Fibroblast of lung (primary cell): ENCODE measurements around the gene FAF2. TPM values are rescaled to one million over a fixed set of nuclear protein-coding genes. Genes with fewer than 3 reads are reported as not detected.

ENCODE experiments used
- DNase-seq, 2 donors: peaks; one replicate each; pipeline versions ENCODE4 v3.0.0 to v3.0.0-alpha.2; 2010; ENCODE audit warnings: low read depth in 2 of 2
- H2AFZ ChIP-seq: 2 replicates; pipeline ENCODE4 v1.5.1; 2012; ENCODE audit warnings: low read length, control low read depth, inconsistent platforms
- H3K27ac ChIP-seq: 2 replicates; pipeline ENCODE4 v1.5.1; 2011; ENCODE audit warnings: low read length, control low read depth; ENCODE audit not compliant: insufficient read depth
- H3K27me3 ChIP-seq: 2 replicates; pipeline ENCODE4 v1.5.1; 2011; ENCODE audit warnings: mild to moderate bottlenecking, low read length; ENCODE audit not compliant: control insufficient read depth, insufficient read depth
- H3K36me3 ChIP-seq: 2 replicates; pipeline ENCODE4 v1.5.1; 2011; ENCODE audit warnings: low read length; ENCODE audit not compliant: control insufficient read depth, insufficient read depth
- H3K4me1 ChIP-seq: 2 replicates; pipeline ENCODE4 v1.5.1; 2011; ENCODE audit warnings: low read length; ENCODE audit not compliant: control insufficient read depth, insufficient read depth; ENCODE audit errors: extremely low read depth
- H3K4me2 ChIP-seq: 2 replicates; pipeline ENCODE4 v1.5.1; 2011; ENCODE audit warnings: low read length, control low read depth; ENCODE audit not compliant: insufficient read depth; ENCODE audit errors: extremely low read depth
- H3K4me3 ChIP-seq, 4 experiments: fragments of 200-600 bp in 1 of 4; sonication (generic) in 1 of 4; replicated peaks in 1 of 4; 2 replicates each; pipeline ENCODE4 v1.5.1; 2011 to 2016; ENCODE audit warnings: low read length in 4 of 4, low read depth in 3 of 4, mild to moderate bottlenecking in 3 of 4, control low read depth in 2 of 4, inconsistent platforms in 1 of 4, mixed read lengths in 1 of 4; ENCODE audit not compliant: insufficient read depth in 1 of 4; ENCODE audit errors: control extremely low read depth in 1 of 4
- H3K79me2 ChIP-seq: 2 replicates; pipeline ENCODE4 v1.5.1; 2012; ENCODE audit warnings: mild to moderate bottlenecking, low read length, inconsistent platforms; ENCODE audit not compliant: control insufficient read depth, insufficient read depth
- H3K9ac ChIP-seq: 2 replicates; pipeline ENCODE4 v1.5.1; 2011; ENCODE audit warnings: mild to moderate bottlenecking, low read length, control low read depth; ENCODE audit not compliant: insufficient read depth
- H3K9me3 ChIP-seq: 2 replicates; pipeline ENCODE4 v1.5.1; 2012; ENCODE audit warnings: low read depth, low read length; ENCODE audit not compliant: control insufficient read depth, insufficient read depth
- H4K20me1 ChIP-seq: 2 replicates; pipeline ENCODE4 v1.5.1; 2011; ENCODE audit warnings: low read length; ENCODE audit not compliant: control insufficient read depth, insufficient read depth; ENCODE audit errors: extremely low read depth
- EZH2 ChIP-seq: IDR thresholded peaks from 2 replicates; pipeline ENCODE4 v1.5.1; 2012; ENCODE audit warnings: low read length, control low read depth, mild to moderate bottlenecking; ENCODE audit errors: missing control alignments
- polyA plus RNA-seq, 2 donors: library from polyadenylated mRNA; depleted of rRNA in 1 of 2; stranded (reverse) in 1 of 2; unstranded in 1 of 2; fragments of >200 nt; gene quantifications; 2 replicates each; pipeline ENCODE4 v1.2.1, GENCODE V29; 2011 to 2012; ENCODE audit warnings: missing spikeins in 1 of 2
- total RNA-seq: library from RNA; depleted of rRNA; stranded (reverse); fragments of >200 nt; gene quantifications from 2 replicates; pipeline ENCODE4 v1.2.1, GENCODE V29; 2014
- TF ChIP-seq, protein P1 (sequence below), 2 donors: IDR thresholded peaks in 1 of 2; conservative IDR thresholded peaks in 1 of 2; 1 replicate in 1 of 2; 2 replicates in 1 of 2; pipeline ENCODE4 v1.5.1; 2011 to 2012; ENCODE audit warnings: low read length in 2 of 2, control low read depth in 1 of 2, inconsistent platforms in 1 of 2, low read depth in 1 of 2, mild to moderate bottlenecking in 1 of 2

FAF2 gene
- total and polyA plus RNA-seq, 2 donors (not counting 1 experiment from before 2014, with no cell fraction given) = 38.5 to 55.5 TPM

DNA sequence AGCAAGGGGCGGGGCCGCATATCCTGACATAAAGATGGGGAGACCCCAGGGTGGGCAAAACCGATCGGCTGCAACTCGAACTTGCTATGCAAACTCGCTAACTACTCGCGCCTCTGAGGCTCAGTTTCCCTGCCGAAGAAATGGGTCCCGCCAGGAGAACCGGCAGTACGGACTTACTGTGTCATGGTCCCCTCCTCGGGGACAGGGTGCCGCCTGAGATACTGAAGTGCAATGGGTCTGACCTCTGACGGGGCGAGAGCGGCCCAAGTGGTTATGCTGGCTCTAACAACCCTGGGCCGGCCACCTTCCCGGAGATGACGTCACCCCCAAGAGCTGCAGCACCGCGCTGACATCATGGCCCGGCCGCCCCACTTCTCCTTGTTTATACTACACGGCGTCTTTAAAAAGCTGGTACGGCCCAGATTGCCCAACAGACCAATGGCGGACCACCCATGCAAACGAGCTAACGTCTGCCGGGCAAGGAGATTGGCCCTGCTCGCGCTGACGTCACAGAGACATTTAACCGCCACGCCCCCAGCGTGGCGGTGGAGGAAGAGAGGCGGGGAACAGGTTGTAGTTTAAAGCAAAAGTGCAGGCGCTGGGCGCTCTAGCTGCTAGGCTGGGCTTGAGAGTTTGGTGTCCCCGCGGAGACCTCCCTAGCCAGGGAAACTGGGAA, 89.5 kb downstream of the FAF2 start:
- H3K9me3 ChIP-seq = no peaks in the 10 kb centered on the region
- no peaks in the 10 kb centered on the region for H4K20me1 ChIP-seq
- H3K27ac ChIP-seq = peak overlapping the region; percentile 94
- no peaks in the 10 kb centered on the region for H3K27me3 ChIP-seq
- peak overlapping the region; percentile 89 for H2AFZ ChIP-seq
- H3K79me2 ChIP-seq = peaks cover 17% of the 10 kb centered on the region
- no peaks in the 10 kb centered on the region for H3K36me3 ChIP-seq
- peak overlapping the region; percentile 72 to 91 (median 74) for H3K4me3 ChIP-seq
- TF ChIP-seq EZH2 = no peak
- TF ChIP-seq, protein P1, sequence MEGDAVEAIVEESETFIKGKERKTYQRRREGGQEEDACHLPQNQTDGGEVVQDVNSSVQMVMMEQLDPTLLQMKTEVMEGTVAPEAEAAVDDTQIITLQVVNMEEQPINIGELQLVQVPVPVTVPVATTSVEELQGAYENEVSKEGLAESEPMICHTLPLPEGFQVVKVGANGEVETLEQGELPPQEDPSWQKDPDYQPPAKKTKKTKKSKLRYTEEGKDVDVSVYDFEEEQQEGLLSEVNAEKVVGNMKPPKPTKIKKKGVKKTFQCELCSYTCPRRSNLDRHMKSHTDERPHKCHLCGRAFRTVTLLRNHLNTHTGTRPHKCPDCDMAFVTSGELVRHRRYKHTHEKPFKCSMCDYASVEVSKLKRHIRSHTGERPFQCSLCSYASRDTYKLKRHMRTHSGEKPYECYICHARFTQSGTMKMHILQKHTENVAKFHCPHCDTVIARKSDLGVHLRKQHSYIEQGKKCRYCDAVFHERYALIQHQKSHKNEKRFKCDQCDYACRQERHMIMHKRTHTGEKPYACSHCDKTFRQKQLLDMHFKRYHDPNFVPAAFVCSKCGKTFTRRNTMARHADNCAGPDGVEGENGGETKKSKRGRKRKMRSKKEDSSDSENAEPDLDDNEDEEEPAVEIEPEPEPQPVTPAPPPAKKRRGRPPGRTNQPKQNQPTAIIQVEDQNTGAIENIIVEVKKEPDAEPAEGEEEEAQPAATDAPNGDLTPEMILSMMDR (conservative IDR thresholded peaks at IDR 0.05 in 1 of 2, IDR thresholded peaks at IDR 0.05 in 1 of 2; ENCODE audit: low read depth in 1 of 2, low read length in 2 of 2) = no peak
- DNase-seq = peak; percentile 100
- peak overlapping the region; percentile 64 for H3K9ac ChIP-seq
- H3K4me1 ChIP-seq = peaks cover 21% of the 10 kb centered on the region
- peak overlapping the region; percentile 93 for H3K4me2 ChIP-seq

DNA sequence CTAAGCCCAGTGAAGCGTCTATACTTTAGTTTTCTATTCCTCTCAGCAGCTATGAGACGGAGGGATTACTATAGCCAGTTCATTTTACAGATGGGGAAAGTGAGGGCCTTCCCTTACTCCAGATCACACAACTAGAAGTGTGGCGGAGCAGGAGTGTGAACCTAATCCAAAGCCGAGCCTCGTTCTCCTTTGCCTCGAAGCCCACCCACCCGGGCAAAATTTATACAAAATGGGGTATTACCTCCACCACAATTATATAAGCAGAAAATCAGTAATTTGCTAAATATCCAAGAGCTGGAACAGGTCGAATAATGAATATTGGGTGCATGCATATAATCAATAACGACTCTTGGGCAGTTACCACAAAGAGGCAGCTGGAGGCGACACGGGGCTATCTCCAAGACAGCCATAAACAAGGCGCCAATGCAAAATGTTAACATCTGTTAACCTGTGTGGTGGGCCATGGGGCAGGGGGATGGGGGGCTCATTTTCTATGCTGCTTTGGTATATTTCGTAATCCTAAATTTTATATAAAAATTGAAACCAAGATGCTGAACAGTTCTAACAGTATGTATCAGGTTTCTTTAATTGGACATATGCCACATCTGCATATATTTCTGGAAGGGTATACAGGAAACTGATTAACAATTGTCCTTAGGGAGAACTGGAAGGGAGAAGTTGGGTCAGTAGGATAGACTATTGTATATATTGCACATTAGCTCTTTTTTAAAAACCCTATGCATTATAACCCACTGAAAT, 90.2 kb downstream of the FAF2 start:
- H2AFZ ChIP-seq = peak overlapping the region; percentile 76
- H3K27ac ChIP-seq = no peak overlapping the region
- peaks cover 17% of the 10 kb centered on the region for H3K79me2 ChIP-seq
- H3K27me3 ChIP-seq = no peaks in the 10 kb centered on the region
- no peaks in the 10 kb centered on the region for H4K20me1 ChIP-seq
- H3K4me3 ChIP-seq = peak overlapping the region in 3 of 4 experiments; percentile 44 to 91 (median 51)
- no peaks in the 10 kb centered on the region for H3K9me3 ChIP-seq
- H3K4me2 ChIP-seq = peak overlapping the region; percentile 64
- TF ChIP-seq, protein P1 (conservative IDR thresholded peaks at IDR 0.05 in 1 of 2, IDR thresholded peaks at IDR 0.05 in 1 of 2; ENCODE audit: low read depth in 1 of 2, low read length in 2 of 2) = no peak
- TF ChIP-seq EZH2 = no peak
- H3K36me3 ChIP-seq = no peaks in the 10 kb centered on the region
- no peak for DNase-seq
- H3K9ac ChIP-seq = no peak overlapping the region
- H3K4me1 ChIP-seq = peaks cover 21% of the 10 kb centered on the region

DNA sequence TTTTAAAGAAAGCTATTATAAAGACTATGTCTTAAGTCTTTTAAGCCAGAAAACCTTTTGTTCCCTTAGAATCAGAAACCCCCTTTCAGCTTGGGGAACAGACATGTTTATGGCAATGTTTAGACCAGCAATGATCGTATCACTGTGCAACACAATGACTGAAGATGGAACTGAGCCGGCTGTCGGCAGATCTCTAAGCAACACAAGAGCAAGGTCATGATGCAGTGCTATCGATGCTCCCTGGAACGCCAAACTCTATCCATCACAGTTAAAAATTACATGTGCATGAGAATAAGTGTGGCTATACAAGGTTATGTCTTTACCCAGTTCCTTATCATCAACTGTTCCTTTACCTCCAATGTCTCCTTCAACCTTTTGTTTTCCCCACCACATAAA, 90.8 kb downstream of the FAF2 start:
- TF ChIP-seq EZH2 = no peak
- TF ChIP-seq, protein P1 (conservative IDR thresholded peaks at IDR 0.05 in 1 of 2, IDR thresholded peaks at IDR 0.05 in 1 of 2; ENCODE audit: low read depth in 1 of 2, low read length in 2 of 2) = no peak
- peaks cover 17% of the 10 kb centered on the region for H3K79me2 ChIP-seq
- peaks cover 24% of the 10 kb centered on the region for H3K4me1 ChIP-seq
- no peaks in the 10 kb centered on the region for H3K36me3 ChIP-seq
- H3K27ac ChIP-seq = no peak overlapping the region
- H3K9ac ChIP-seq = no peak overlapping the region
- no peaks in the 10 kb centered on the region for H3K27me3 ChIP-seq
- no peaks in the 10 kb centered on the region for H3K9me3 ChIP-seq
- H4K20me1 ChIP-seq = no peaks in the 10 kb centered on the region
- no peak overlapping the region for H3K4me3 ChIP-seq
- H2AFZ ChIP-seq = no peak overlapping the region
- DNase-seq = no peak
- H3K4me2 ChIP-seq = peak overlapping the region; percentile 3
